Heart left ventricle (tissue), 16 donors: ENCODE results near the gene AAGAB. TPM values are rescaled to one million over a fixed set of nuclear protein-coding genes. Genes with fewer than 3 reads are reported as not detected.
A peak's percentile ranks its signal among the peaks of the same experiment; 100 is the strongest.

ENCODE experiments used
- ATAC-seq, 4 donors: fragments of 200-7000 bp; cut with Tn5 transposase; one replicate each; pipeline ENCODE4 v1.9.1; 2020 to 2022; ENCODE audit warnings: moderate library complexity in 4 of 4, mild to moderate bottlenecking in 3 of 4, moderate number of reproducible peaks in 1 of 4
- DNase-seq, 5 donors: peaks; one replicate each; pipeline ENCODE4 v3.0.0-alpha.2; 2020
- H3K27ac ChIP-seq, 12 donors: fragments of 200-600 bp; sonication (generic) in 4 of 12; one replicate each; pipeline versions ENCODE4 v1.5.0 to v1.8.0; 2016 to 2022; ENCODE audit warnings: mild to moderate bottlenecking in 2 of 12
- H3K27me3 ChIP-seq, 9 donors: fragments of 200-600 bp; sonication (generic) in 2 of 9; one replicate each; pipeline versions ENCODE4 v1.5.1 to v1.8.0; 2016 to 2022; ENCODE audit warnings: mild to moderate bottlenecking in 3 of 9
- H3K36me3 ChIP-seq, 9 donors: fragments of 200-600 bp; sonication (generic) in 2 of 9; one replicate each; pipeline versions ENCODE4 v1.5.0 to v1.8.0; 2018 to 2022; ENCODE audit warnings: mild to moderate bottlenecking in 2 of 9
- H3K4me1 ChIP-seq, 12 donors: fragments of 200-600 bp; sonication (generic) in 4 of 12; one replicate each; pipeline versions ENCODE4 v1.5.0 to v1.8.0; 2016 to 2022; ENCODE audit warnings: mild to moderate bottlenecking in 3 of 12
- H3K4me3 ChIP-seq, 12 donors: fragments of 200-600 bp; sonication (generic) in 4 of 12; one replicate each; pipeline versions ENCODE4 v1.5.0 to v1.8.0; 2017 to 2022; ENCODE audit warnings: mild to moderate bottlenecking in 9 of 12, moderate library complexity in 4 of 12
- H3K9me3 ChIP-seq, 12 donors: fragments of 200-600 bp; sonication (generic) in 4 of 12; one replicate each; pipeline versions ENCODE4 v1.5.0 to v1.8.0; 2016 to 2022; ENCODE audit warnings: mild to moderate bottlenecking in 1 of 12
- POLR2A ChIP-seq, 2 donors: fragments of 450-650 bp; IDR thresholded peaks; one replicate each; pipeline ENCODE4 v1.6.1; 2017; ENCODE audit warnings: antibody characterized with exemption in 2 of 2, mild to moderate bottlenecking in 2 of 2, moderate library complexity in 2 of 2
- WGBS, 4 donors: extraction: QIAGEN DNeasy Blood & Tissue Kit in 2 of 4; methylation state at CpG; one replicate each; pipeline versions ENCODE4 v1.1.5 to v1.1.7; 2013 to 2018; 5-methylcytosine and 5-hydroxymethylcytosine counted together
- intact Hi-C, 10 donors: fragments of 100-400 bp; cut with DNase I; formaldehyde crosslinking; loops; one replicate each; pipeline versions ENCODE4 v1.11.1 to v1.14.2; 2022
- polyA plus RNA-seq, 2 donors: library from polyadenylated mRNA; stranded (reverse); fragments of 200-250 nt; gene quantifications; one replicate each; pipeline ENCODE4 v1.2.3, GENCODE V29; 2013
- total RNA-seq, 9 donors: library from RNA; depleted of rRNA in 2 of 9; stranded (reverse); fragments of >200 nt in 2 of 9; fragmentation: NEBNext Ultra II Directional in 3 of 9; extraction: Animal tissue kit (Norgen Biotek cat#: 25700) in 3 of 9; gene quantifications; one replicate each; pipeline versions ENCODE4 v1.1.0 to v1.2.4, GENCODE V29; 2016 to 2023
- TF ChIP-seq, protein P1 (sequence below), 12 donors: fragments of 200-600 bp; sonication (generic) in 4 of 12; IDR thresholded peaks; one replicate each; pipeline versions ENCODE4 v1.5.0 to v1.8.0; 2018 to 2022; ENCODE audit warnings: antibody characterized with exemption in 12 of 12, mild to moderate bottlenecking in 5 of 12
- donor health status: ischemic (EF 13 %, LVEDD 7.1; RV severe dilation, severe dysfunction).
- donor health status: healthy with polysubstance abuse.
- donor health status: DM: no; HTN: yes; CAD: no.
- donor health status: DM: no; HTN: no; CAD: no.
- donor health status: ischemic (EF 25% LVEDD 6.9; RV normal size, moderate dysfunction).
- donor health status: ischemic (EF 25% LVEDD 5.7; RV mildly dilated, moderate dysfunction).
- donor health status: healthy.
- donor health status: DM: yes; HTN: yes; CAD: no.
- donor health status: ischemic (EF 35%, LVEDD 5.7; RV mildly dilated, moderate dysfunction).
- donor health status: nonischemic (EF 11% LVEDD 7.7; RV severe dilation, severe dysfunction).
- donor health status: DM: yes; HTN: yes; CAD: no.
- donor health status: PGD.
- donor health status: ischemic (EF 29% LVEDD 5.4; RV normal size, mild dysfunction).
- donor health status: nonischemic (EF 23%, LVEDD 6.1; RV moderate dilation, normal function).

The AAGAB gene
- total and polyA plus RNA-seq, 11 donors: 5.4 to 43.4 (median 28.0) TPM

DNA sequence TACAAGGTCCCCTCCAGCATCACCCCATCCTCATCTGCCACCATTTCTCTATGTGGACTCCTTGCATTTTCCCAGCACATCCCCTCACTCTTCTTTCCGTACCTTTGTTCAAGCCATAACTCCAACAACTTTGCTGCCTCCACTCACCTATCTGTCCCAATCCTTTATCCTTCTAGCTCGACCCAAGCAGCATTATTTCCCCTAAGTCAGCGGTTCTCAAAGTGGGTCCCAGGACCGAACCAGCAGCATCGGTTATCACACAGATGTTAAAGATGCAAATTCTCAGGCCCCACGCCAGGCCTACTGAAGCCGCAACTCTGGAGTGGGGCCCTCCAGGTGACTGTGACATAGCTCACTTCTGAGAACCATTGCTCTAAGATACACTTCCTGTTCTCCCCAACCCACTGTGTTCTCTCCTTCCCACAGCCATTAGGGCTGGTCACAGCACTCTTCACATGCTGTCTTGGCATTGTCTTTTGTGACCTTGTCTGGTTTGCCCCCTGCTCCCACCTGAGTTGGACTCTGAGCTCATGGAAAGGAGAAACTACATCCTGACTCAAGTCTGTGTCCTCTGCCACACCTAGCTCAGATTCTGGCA is 56.2 kb downstream of the AAGAB start:
- Histone ChIP-seq H3K4me1 (peaks cover 3 to 60% (median 42%) of the 10 kb centered on the region in 12 donors), H3K27me3 (no peaks in the 10 kb centered on the region), H3K27ac (peak overlapping the region in 1 of 12 donors; percentile 18), H3K36me3 (peaks cover 0 to 34% (median 17%) of the 10 kb centered on the region in 9 donors), H3K4me3 (no peak overlapping the region), H3K9me3 (no peaks in the 10 kb centered on the region)
- no peak for TF ChIP-seq POLR2A (IDR thresholded peaks at IDR 0.05)
- TF ChIP-seq, protein P1, sequence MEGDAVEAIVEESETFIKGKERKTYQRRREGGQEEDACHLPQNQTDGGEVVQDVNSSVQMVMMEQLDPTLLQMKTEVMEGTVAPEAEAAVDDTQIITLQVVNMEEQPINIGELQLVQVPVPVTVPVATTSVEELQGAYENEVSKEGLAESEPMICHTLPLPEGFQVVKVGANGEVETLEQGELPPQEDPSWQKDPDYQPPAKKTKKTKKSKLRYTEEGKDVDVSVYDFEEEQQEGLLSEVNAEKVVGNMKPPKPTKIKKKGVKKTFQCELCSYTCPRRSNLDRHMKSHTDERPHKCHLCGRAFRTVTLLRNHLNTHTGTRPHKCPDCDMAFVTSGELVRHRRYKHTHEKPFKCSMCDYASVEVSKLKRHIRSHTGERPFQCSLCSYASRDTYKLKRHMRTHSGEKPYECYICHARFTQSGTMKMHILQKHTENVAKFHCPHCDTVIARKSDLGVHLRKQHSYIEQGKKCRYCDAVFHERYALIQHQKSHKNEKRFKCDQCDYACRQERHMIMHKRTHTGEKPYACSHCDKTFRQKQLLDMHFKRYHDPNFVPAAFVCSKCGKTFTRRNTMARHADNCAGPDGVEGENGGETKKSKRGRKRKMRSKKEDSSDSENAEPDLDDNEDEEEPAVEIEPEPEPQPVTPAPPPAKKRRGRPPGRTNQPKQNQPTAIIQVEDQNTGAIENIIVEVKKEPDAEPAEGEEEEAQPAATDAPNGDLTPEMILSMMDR (IDR thresholded peaks at IDR 0.05): no peak
- no peak for DNase-seq
- no peak for ATAC-seq
- intact Hi-C loops: no loop called here
- WGBS, 4 donors: 97 to 98% (median 97%) methylated on average over 7 of the region's 7 CpGs

DNA sequence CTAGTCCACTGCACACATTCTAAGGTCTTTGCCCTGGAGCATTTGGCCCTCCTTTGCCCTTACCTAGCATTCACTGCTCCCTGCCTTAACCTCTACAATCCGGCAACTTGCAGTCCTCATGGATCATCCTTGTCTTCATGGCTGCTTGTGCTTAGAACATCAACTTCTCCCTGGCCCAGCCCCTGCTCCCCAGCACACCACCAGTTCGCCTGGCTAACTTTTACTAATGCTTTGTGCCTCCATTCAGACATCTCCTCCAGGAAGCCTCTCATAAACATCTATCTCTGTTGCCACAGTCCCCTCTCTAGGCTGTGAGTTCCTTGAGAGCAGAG is 57.1 kb downstream of the AAGAB start:
- H3K27me3 ChIP-seq: no peaks in the 10 kb centered on the region
- DNase-seq (no peak), ATAC-seq (no peak)
- 96 to 100% (median 98%) methylated on average over 2 of the region's 2 CpGs for WGBS, 4 donors
- no peaks in the 10 kb centered on the region for H3K9me3 ChIP-seq
- H3K36me3 ChIP-seq: peaks cover 0 to 35% (median 18%) of the 10 kb centered on the region in 9 donors
- intact Hi-C loops: no loop called here
- peak overlapping the region in 4 of 12 donors; percentile 8 to 53 (median 20) for H3K27ac ChIP-seq
- no peak overlapping the region for H3K4me3 ChIP-seq
- peaks cover 3 to 54% (median 39%) of the 10 kb centered on the region in 12 donors for H3K4me1 ChIP-seq
- TF ChIP-seq POLR2A (IDR thresholded peaks at IDR 0.05): no peak
- TF ChIP-seq, protein P1 (IDR thresholded peaks at IDR 0.05): no peak

DNA sequence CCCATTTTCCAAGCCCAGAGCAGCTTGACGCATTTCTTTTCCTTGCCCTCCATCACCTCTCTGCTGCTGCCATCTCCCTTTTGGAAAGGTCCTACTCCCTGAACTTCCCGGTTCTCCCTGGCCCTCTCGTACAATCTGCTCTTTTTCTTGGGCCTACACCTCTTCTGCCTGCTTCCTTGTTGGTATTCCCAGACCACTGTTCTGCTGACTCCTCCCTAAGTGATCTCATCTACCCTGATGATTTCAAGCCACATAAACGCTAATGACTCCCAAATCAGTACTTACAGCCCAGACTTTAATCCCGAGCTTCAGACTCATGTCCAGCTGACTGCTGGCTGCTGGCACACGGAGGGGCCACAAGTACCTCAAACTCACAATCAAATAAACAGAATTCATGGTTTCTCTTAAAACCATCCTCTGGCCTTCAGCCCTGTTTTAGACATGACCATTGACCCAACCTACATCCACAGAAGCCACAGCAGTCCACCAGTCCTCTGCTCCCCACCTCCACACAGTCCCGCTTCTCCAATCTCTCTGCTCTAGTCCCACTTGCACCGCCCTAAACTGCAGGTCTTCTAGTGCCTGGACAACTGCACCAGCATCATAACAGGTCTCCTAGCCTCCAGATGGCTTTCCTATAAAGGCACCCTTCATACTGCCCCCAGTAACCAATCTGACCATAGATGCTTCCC is 57.6 kb downstream of the AAGAB start:
- peaks cover 3 to 53% (median 39%) of the 10 kb centered on the region in 12 donors for H3K4me1 ChIP-seq
- intact Hi-C loops: no loop called here
- WGBS, 4 donors: 79 to 85% (median 83%) methylated on average over 8 of the region's 8 CpGs

DNA sequence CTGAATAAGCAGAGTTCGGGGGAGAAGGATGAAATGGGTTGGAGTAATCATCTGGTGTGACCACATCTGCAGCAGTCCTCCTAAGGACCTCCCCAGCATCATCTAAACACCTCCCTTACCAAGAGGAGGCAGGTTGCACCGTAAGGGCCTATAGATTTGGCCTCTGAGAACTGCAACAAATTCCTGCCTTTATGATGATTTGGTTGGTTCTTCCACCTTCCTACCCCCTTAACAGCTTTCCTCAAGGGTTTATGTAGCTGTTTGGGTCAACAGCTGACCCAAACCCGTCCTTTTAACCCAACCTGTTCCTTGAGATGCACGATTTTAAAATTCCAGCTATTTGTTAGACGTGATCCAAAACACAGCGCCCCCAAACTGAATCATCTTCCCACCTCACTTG is 58.2 kb downstream of the AAGAB start:
- no peaks in the 10 kb centered on the region for H3K27me3 ChIP-seq
- WGBS, 4 donors: 93 to 97% (median 96%) methylated on average over 6 of the region's 6 CpGs
- no peak for ATAC-seq
- no peak for DNase-seq
- H3K9me3 ChIP-seq: no peaks in the 10 kb centered on the region
- H3K4me1 ChIP-seq: peaks cover 3 to 49% (median 37%) of the 10 kb centered on the region in 12 donors
- no peak overlapping the region for H3K4me3 ChIP-seq
- TF ChIP-seq, protein P1 (IDR thresholded peaks at IDR 0.05): no peak
- TF ChIP-seq POLR2A (IDR thresholded peaks at IDR 0.05): no peak
- peaks cover 0 to 36% (median 19%) of the 10 kb centered on the region in 9 donors for H3K36me3 ChIP-seq
- H3K27ac ChIP-seq: peak overlapping the region in 4 of 12 donors; percentile 8 to 53 (median 38)
- intact Hi-C loops: no loop called here

More for the DNA sequence above, 57.6 kb downstream of the AAGAB start:
- peaks cover 0 to 35% (median 19%) of the 10 kb centered on the region in 9 donors for H3K36me3 ChIP-seq
- no peak for DNase-seq
- no peaks in the 10 kb centered on the region for H3K27me3 ChIP-seq
- H3K9me3 ChIP-seq: no peaks in the 10 kb centered on the region
- H3K27ac ChIP-seq: peak overlapping the region in 5 of 12 donors; percentile 8 to 53 (median 34)
- ATAC-seq: peak; percentile 7 to 31 (median 16)
- no peak overlapping the region for H3K4me3 ChIP-seq
- TF ChIP-seq, protein P1 (IDR thresholded peaks at IDR 0.05): no peak
- TF ChIP-seq POLR2A (IDR thresholded peaks at IDR 0.05): no peak
